Activated CD4-positive, alpha-beta T cell treated with anti-CD3 and anti-CD28 coated beads for 24 hours (primary cell): ENCODE results near the gene RANBP17.
"Not testable (repeated sequence)": the region's sequence is repeated elsewhere in the genome, so short reads cannot be mapped to it uniquely, and the experiment has no call there.

Experiments
- DNase-seq, 2 donors: peaks; one replicate each; pipeline ENCODE4 v3.0.0-alpha.2; 2020; ENCODE audit warnings: low read depth in 2 of 2

The RANBP17 gene

GRCh38 chr5:170867825-170868224, 6.0 kb downstream of the RANBP17 start:
- DNase-seq, result no peak

DNA sequence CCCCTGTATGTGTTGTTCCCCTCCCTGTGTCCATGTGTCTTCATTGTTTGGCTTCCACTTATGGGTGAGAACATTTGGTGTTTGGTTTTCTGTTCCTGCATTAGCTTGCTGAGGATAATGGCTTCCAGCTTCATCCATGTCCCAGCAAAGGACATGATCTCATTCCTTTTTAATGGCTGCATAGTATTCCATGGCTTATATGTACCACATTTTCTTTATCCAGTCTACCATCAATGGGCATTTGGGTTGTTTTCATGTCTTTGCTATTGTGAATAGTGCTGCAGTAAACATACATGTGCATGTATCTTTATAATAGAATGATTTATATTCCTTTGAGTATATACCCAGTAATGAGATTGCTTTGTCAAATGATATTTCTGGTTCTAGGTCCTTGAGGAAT, 8.6 kb downstream of the RANBP17 start:
- DNase-seq, result not testable (repeated sequence)

DNA sequence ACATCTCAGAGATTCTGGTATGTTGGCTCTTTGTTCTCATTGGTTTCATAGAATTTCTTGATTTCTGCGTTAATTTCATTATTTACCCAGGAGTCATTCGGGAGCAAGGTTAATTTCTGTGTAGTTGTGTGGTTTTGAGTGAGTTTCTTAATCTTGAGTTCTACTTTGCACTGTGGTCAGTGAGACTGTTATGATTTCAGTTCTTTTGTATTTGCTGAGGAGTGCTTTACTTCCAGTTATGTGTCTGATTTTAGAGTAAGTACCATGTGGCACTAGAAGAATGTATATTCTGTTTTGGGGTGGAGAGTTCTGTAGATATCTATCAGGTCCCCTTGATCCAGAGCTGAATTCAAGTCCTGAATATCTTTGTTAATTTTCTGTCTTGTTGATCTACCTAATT, 12.2 kb downstream of the RANBP17 start:
- no peak for DNase-seq

- no peak for DNase-seq
These were observed 14.0 kb downstream of the RANBP17 start for GRCh38 chr5:170875811-170876210.

- DNase-seq, result no peak
These were observed 18.3 kb downstream of the RANBP17 start for GRCh38 chr5:170880084-170880483.

DNA sequence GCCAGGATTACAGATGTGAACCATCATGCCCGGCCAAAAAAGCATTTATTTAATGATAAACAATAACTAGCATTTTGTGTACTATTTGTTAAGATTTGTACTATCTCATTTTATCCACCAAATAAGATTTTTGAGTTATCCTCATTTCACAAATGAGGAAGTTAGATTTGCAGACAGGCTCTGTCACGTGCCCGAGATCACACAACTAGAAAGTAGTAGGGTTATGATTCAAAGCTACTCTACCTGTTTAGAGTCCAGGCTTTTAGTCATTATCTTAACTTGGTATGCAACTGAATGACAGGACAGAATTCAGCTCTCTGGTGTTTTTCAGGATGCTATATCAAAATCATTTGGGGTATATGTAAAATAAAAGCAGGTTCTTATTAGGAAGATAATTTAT, 20.5 kb downstream of the RANBP17 start:
- DNase-seq, result no peak

- DNase-seq, result no peak
These were observed 23.4 kb downstream of the RANBP17 start for GRCh38 chr5:170885256-170885655.

DNA sequence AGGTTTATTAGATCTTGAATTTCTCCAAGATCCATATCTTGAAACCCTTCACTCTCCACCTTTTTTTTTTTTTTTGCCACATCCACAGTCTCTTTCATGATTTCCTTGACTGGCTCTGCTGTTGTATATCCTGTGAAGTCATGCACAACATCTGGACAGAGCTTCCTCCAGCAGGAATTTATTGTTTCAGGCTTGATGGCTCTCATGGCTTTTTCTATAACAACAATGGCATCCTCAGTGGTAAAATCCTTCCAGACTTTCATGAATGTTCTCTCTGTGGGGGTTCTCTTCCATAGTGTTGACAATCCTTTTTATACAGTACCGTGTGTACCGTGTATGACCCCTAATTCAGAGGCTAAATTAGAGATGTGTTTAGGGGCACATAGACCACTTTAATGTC, 24.0 kb downstream of the RANBP17 start:
- no peak for DNase-seq

DNA sequence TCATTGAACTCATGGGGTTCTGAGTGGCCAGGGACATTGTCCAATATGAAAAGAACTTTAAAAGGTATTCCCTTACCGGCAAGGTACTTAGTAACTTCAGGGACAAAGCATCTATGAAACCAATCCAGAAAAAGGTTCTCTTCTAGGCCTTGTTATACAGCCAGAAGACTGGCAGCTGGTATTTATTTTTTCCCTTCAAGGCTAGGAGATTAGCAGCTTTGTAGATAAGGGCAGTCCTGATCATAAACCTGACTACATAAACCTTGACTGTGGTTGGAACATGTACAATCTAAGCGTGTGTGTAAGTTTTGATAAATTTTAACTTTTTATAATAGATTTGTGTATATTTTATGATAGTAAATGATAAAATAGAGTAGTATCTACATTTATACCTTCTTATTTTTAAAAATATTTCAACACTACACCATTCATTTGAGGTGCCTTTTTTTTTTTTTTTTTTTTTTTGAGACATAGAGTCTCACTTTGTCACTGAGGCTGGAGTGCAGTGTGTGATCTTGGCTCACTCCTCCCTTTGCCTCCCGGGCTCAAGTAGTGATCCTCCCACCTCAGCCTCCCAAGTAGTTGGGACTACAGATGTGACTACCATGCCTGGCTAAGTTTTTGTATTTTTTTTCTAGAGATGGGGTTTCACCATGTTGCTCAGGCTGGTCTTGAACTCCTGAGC, 24.5 kb downstream of the RANBP17 start:
- no peak for DNase-seq

- no peak for DNase-seq
These were observed 30.4 kb downstream of the RANBP17 start for GRCh38 chr5:170892196-170892595.

GRCh38 chr5:170894665-170895064, 32.8 kb downstream of the RANBP17 start:
- no peak for DNase-seq

GRCh38 chr5:170896779-170897178, 35.0 kb downstream of the RANBP17 start:
- DNase-seq, result no peak

DNA sequence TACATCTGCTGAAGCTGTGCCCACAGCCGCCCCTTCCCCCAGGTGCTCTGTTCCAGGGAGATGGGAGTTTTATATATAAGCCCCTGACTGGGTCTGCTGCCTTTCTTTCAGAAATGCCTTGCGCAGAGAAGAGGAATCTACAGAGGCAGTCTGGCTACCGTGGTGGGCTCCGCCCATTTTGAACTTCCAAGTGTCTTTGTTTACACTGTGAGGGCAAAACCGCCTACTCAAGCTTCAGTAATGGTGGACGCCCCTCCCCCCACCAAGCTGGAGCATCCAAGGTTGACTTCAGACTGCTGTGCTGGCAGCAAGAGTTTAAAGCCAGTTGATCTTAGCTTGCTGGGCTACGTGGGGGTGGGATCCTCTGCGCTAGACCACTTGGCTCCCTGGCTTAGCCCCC, 41.3 kb downstream of the RANBP17 start:
- no peak for DNase-seq

DNA sequence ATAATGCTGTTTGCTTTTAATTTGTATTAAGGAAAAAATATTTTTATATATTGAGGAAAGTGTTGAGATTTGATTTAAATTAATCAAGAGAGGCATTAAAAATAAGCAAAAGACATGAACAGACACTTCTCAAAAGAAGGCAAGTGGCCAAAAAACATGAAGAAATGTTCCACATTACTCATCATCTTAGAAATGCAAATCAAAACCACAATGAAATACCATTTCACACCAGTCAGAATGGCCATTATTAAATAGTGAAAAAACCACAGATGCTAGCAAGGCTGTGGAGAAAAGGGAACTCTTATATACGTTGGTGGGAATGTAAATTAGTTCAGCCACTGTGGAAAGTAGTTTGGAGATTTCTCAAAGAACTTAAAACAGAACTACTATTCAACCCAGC, 45.9 kb downstream of the RANBP17 start:
- no peak for DNase-seq

DNA sequence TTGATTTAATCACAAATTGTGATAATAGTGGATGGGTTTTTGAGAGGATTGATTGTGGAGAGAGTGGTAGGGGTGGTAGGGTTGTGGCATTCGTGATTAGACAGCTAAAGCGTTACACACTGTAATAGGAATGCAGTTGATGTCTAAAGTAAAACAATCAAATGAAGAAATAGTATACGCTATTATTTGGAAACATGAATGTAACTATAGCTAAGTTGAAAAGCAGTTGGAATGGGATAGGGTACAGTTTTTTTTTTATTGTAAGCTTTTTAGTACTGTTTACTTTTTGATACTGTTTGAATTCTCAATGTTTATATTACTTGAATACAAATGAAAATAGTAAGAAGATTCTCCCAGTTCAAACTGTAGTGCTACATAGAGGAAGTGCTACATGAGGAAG, 51.8 kb downstream of the RANBP17 start:
- DNase-seq, result no peak

GRCh38 chr5:170917113-170917512, 55.3 kb downstream of the RANBP17 start:
- DNase-seq, result no peak

GRCh38 chr5:170920196-170920595, 58.4 kb downstream of the RANBP17 start:
- no peak for DNase-seq

DNA sequence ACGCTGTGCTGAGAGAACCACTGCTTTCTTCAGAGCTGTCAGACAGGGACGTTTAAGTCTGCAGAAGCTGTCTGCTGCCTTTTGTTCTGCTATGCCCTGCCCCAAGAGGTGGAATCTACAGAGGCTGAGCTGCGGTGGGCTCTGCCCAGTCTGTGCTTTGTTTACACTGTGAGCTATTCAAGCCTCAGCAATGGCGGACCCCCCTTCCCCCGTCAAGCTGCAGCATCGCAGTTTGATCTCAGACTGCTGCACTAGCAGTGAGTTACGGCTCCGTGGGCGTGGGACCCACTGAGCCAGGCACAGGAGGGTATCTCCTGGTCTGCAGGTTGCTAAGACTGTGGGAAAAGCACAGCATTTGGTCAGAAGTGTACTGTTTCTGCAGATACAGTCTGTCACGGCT, 60.5 kb downstream of the RANBP17 start:
- DNase-seq, result not testable (repeated sequence)

DNA sequence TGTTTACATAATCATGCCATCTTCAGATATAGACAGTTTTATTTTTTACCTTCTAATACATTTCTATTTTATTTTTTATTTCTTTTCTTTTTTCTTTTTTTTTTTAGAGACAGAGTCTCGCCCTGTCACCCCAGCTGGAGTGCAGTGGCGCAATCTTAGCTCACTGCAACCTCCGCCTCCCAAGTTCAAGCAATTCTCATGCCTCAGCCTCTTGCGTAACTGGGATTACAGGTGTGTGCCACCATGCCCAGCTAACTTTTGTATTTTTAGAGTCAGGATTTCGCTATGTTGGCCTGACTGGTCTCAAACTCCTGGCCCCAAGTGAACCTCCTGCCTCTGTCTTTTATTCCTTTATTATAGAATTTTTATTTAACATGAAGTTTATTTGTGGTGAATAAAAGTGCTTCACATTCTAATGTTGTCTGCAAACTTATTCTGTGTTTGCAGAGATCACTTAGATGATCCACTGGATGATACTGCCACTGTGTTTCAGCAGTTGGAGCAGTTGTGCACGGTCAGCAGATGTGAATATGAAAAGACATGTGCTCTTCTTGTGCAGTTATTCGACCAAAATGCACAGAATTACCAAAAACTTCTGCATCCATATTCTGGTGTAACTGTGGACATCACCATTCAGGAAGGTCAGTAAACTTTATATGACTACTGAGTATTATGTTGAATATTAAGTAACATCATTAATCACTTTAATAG, 62.2 kb downstream of the RANBP17 start:
- DNase-seq, result no peak

DNA sequence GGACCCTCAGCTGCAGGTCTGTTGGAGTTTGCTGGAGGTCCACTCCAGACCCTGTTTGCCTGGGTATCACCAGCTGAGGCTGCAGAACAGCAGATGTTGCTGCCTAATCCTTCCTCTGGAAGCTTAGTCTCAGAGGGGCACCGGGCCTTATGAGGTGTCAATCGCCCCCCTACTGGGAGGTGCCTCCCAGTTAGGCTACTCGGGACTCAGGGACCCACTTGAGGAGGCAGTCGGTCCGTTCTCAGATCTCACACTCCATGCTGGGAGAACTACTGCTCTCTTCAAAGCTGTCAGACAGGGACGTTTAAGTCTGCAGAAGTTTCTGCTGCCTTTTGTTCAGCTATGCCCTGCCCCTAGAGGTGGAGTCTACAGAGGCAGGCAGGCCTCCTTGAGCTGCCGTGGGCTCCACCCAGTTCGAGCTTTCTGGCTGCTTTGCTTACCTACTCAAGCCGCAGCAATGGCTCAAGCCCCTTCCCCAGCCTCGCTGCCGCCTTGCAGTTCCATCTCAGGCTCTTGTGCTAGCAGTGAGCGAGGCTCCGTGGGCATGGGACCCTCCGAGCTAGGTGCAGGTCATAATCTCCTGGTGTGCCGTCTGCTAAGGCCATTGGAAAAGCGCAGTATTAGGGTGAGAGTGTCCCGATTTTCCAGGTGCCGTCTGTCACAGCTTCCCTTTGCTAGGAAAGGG, 73.9 kb downstream of the RANBP17 start:
- DNase-seq, result not testable (repeated sequence)

GRCh38 chr5:170937072-170937471, 75.3 kb downstream of the RANBP17 start:
- DNase-seq, result no peak

DNA sequence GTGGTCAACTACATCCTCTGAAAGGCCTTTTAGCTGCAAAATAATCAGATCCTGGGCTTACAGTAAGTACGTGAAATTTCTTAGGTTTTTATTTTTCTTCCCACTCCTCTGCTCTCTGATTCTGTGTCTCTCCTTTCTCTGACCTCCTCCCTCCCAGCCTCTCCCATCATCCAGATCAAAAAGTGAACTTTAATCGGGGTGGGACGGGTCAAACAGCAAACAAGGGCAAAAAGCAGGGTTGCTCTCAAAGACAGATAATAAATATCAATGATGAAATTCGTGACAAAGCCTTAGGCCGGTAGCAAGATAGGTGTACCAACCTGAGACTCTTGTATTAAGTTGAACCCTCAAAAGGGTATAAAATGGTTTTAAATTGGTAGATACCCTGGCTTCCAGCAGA, 76.1 kb downstream of the RANBP17 start:
- no peak for DNase-seq

- no peak for DNase-seq
These were observed 77.4 kb downstream of the RANBP17 start for GRCh38 chr5:170939178-170939577.
